Fibroblast of lung (primary cell): ENCODE results near the gene UCP1. TPM values are rescaled to one million over a fixed set of nuclear protein-coding genes. Genes with fewer than 3 reads are reported as not detected.

Experiments used
- DNase-seq, 2 donors: peaks; one replicate each; pipeline versions ENCODE4 v3.0.0 to v3.0.0-alpha.2; 2010; ENCODE audit warnings: low read depth in 2 of 2
- H2AFZ ChIP-seq: 2 replicates; pipeline ENCODE4 v1.5.1; 2012; ENCODE audit warnings: low read length, control low read depth, inconsistent platforms
- H3K27ac ChIP-seq: 2 replicates; pipeline ENCODE4 v1.5.1; 2011; ENCODE audit warnings: low read length, control low read depth; ENCODE audit not compliant: insufficient read depth
- H3K27me3 ChIP-seq: 2 replicates; pipeline ENCODE4 v1.5.1; 2011; ENCODE audit warnings: mild to moderate bottlenecking, low read length; ENCODE audit not compliant: control insufficient read depth, insufficient read depth
- H3K36me3 ChIP-seq: 2 replicates; pipeline ENCODE4 v1.5.1; 2011; ENCODE audit warnings: low read length; ENCODE audit not compliant: control insufficient read depth, insufficient read depth
- H3K4me1 ChIP-seq: 2 replicates; pipeline ENCODE4 v1.5.1; 2011; ENCODE audit warnings: low read length; ENCODE audit not compliant: control insufficient read depth, insufficient read depth; ENCODE audit errors: extremely low read depth
- H3K4me2 ChIP-seq: 2 replicates; pipeline ENCODE4 v1.5.1; 2011; ENCODE audit warnings: low read length, control low read depth; ENCODE audit not compliant: insufficient read depth; ENCODE audit errors: extremely low read depth
- H3K4me3 ChIP-seq, 4 experiments: fragments of 200-600 bp in 1 of 4; sonication (generic) in 1 of 4; replicated peaks in 1 of 4; 2 replicates each; pipeline ENCODE4 v1.5.1; 2011 to 2016; ENCODE audit warnings: low read length in 4 of 4, low read depth in 3 of 4, mild to moderate bottlenecking in 3 of 4, control low read depth in 2 of 4, inconsistent platforms in 1 of 4, mixed read lengths in 1 of 4; ENCODE audit not compliant: insufficient read depth in 1 of 4; ENCODE audit errors: control extremely low read depth in 1 of 4
- H3K79me2 ChIP-seq: 2 replicates; pipeline ENCODE4 v1.5.1; 2012; ENCODE audit warnings: mild to moderate bottlenecking, low read length, inconsistent platforms; ENCODE audit not compliant: control insufficient read depth, insufficient read depth
- H3K9ac ChIP-seq: 2 replicates; pipeline ENCODE4 v1.5.1; 2011; ENCODE audit warnings: mild to moderate bottlenecking, low read length, control low read depth; ENCODE audit not compliant: insufficient read depth
- H3K9me3 ChIP-seq: 2 replicates; pipeline ENCODE4 v1.5.1; 2012; ENCODE audit warnings: low read depth, low read length; ENCODE audit not compliant: control insufficient read depth, insufficient read depth
- H4K20me1 ChIP-seq: 2 replicates; pipeline ENCODE4 v1.5.1; 2011; ENCODE audit warnings: low read length; ENCODE audit not compliant: control insufficient read depth, insufficient read depth; ENCODE audit errors: extremely low read depth
- EZH2 ChIP-seq: IDR thresholded peaks from 2 replicates; pipeline ENCODE4 v1.5.1; 2012; ENCODE audit warnings: low read length, control low read depth, mild to moderate bottlenecking; ENCODE audit errors: missing control alignments
- polyA plus RNA-seq, 2 donors: library from polyadenylated mRNA; depleted of rRNA in 1 of 2; stranded (reverse) in 1 of 2; unstranded in 1 of 2; fragments of >200 nt; gene quantifications; 2 replicates each; pipeline ENCODE4 v1.2.1, GENCODE V29; 2011 to 2012; ENCODE audit warnings: missing spikeins in 1 of 2
- total RNA-seq: library from RNA; depleted of rRNA; stranded (reverse); fragments of >200 nt; gene quantifications from 2 replicates; pipeline ENCODE4 v1.2.1, GENCODE V29; 2014
- TF ChIP-seq, protein P1 (sequence below), 2 donors: IDR thresholded peaks in 1 of 2; conservative IDR thresholded peaks in 1 of 2; 1 replicate in 1 of 2; 2 replicates in 1 of 2; pipeline ENCODE4 v1.5.1; 2011 to 2012; ENCODE audit warnings: low read length in 2 of 2, control low read depth in 1 of 2, inconsistent platforms in 1 of 2, low read depth in 1 of 2, mild to moderate bottlenecking in 1 of 2

UCP1 gene
- total and polyA plus RNA-seq, 2 donors (not counting 1 experiment from before 2014, with no cell fraction given) = not detected

- Histone ChIP-seq H3K9ac (no peak overlapping the region), H3K4me1 (no peaks in the 10 kb centered on the region), H3K27ac (no peak overlapping the region), H2AFZ (no peak overlapping the region), H3K4me3 (no peak overlapping the region), H3K4me2 (no peak overlapping the region), H4K20me1 (no peaks in the 10 kb centered on the region), H3K79me2 (no peaks in the 10 kb centered on the region), H3K36me3 (no peaks in the 10 kb centered on the region), H3K27me3 (peaks cover 19% of the 10 kb centered on the region), H3K9me3 (no peaks in the 10 kb centered on the region)
- TF ChIP-seq, protein P1, sequence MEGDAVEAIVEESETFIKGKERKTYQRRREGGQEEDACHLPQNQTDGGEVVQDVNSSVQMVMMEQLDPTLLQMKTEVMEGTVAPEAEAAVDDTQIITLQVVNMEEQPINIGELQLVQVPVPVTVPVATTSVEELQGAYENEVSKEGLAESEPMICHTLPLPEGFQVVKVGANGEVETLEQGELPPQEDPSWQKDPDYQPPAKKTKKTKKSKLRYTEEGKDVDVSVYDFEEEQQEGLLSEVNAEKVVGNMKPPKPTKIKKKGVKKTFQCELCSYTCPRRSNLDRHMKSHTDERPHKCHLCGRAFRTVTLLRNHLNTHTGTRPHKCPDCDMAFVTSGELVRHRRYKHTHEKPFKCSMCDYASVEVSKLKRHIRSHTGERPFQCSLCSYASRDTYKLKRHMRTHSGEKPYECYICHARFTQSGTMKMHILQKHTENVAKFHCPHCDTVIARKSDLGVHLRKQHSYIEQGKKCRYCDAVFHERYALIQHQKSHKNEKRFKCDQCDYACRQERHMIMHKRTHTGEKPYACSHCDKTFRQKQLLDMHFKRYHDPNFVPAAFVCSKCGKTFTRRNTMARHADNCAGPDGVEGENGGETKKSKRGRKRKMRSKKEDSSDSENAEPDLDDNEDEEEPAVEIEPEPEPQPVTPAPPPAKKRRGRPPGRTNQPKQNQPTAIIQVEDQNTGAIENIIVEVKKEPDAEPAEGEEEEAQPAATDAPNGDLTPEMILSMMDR (conservative IDR thresholded peaks at IDR 0.05 in 1 of 2, IDR thresholded peaks at IDR 0.05 in 1 of 2; ENCODE audit: low read depth in 1 of 2, low read length in 2 of 2) = no peak
- no peak for TF ChIP-seq EZH2
- no peak for DNase-seq
Observed at GRCh38 chr4:140575489-140575888, 6.7 kb upstream of the UCP1 start.

DNA sequence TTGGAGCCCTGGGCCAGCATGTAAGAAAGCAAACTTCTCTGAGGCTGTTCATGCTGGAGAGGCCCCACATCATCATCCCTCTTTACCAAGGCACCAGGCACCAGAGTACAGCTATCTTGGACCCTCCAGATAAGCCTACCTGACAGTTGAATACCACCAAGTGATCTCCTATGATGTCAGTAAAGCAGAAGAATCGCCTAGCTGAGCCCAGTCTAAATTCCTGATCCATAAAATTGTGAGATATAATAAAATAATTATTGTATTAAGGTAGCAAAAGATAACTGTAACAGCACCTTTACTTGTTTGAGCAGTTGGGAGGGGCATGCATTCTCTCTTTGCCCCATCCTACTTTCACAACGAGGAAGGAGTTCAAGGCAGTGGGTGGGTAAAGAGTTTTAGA, 2.9 kb upstream of the UCP1 start:
- H3K36me3 ChIP-seq = no peaks in the 10 kb centered on the region
- TF ChIP-seq EZH2 = no peak
- TF ChIP-seq, protein P1 (conservative IDR thresholded peaks at IDR 0.05 in 1 of 2, IDR thresholded peaks at IDR 0.05 in 1 of 2; ENCODE audit: low read depth in 1 of 2, low read length in 2 of 2) = no peak
- no peak overlapping the region for H3K27ac ChIP-seq
- H3K4me1 ChIP-seq = no peaks in the 10 kb centered on the region
- H3K27me3 ChIP-seq = peaks cover 45% of the 10 kb centered on the region
- no peaks in the 10 kb centered on the region for H4K20me1 ChIP-seq
- no peak overlapping the region for H3K9ac ChIP-seq
- H3K79me2 ChIP-seq = no peaks in the 10 kb centered on the region
- DNase-seq = no peak
- H3K9me3 ChIP-seq = no peaks in the 10 kb centered on the region
- H2AFZ ChIP-seq = no peak overlapping the region
- H3K4me2 ChIP-seq = no peak overlapping the region
- H3K4me3 ChIP-seq = no peak overlapping the region

DNA sequence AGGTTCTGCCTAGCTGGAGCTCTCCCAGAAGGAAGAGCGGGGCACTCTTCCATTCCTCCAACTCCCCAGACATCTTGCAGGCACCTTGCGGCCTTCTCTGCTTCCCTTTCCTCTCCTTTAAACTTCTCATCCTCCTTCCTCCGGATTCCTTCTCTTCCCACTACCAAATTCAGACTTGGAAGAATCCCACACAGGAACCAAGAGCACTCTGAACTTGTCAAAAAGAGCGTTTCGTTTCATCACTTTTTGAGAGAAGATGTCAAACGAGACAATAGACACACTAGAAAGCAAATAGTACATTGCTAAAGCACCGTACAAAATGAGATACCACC, 512 bp upstream of the UCP1 start:
- Histone ChIP-seq H3K4me3 (peak overlapping the region in 1 of 4 experiments; percentile 51), H3K9ac (no peak overlapping the region), H3K79me2 (no peaks in the 10 kb centered on the region), H3K36me3 (no peaks in the 10 kb centered on the region), H3K4me1 (no peaks in the 10 kb centered on the region), H3K9me3 (no peaks in the 10 kb centered on the region), H3K4me2 (peak overlapping the region; percentile 75), H3K27me3 (peaks cover 49% of the 10 kb centered on the region), H3K27ac (no peak overlapping the region), H4K20me1 (no peaks in the 10 kb centered on the region), H2AFZ (no peak overlapping the region)
- no peak for DNase-seq
- TF ChIP-seq, protein P1 (conservative IDR thresholded peaks at IDR 0.05 in 1 of 2, IDR thresholded peaks at IDR 0.05 in 1 of 2; ENCODE audit: low read depth in 1 of 2, low read length in 2 of 2) = no peak
- TF ChIP-seq EZH2 = peak; percentile 86
